K562 (cell line): ENCODE data around the gene SPATA2L. TPM values are rescaled to one million over a fixed set of nuclear protein-coding genes. Genes with fewer than 3 reads are reported as not detected.

ENCODE experiments used
- ATAC-seq: fragments of 200-7000 bp; cut with Tn5 transposase; 3 replicates; pipeline ENCODE4 v1.9.1; 2020; ENCODE audit warnings: moderate library complexity
- BruUV-seq: library from RNA; stranded (reverse); fragments of 400-500 nt; replicated peaks from 2 replicates; lab custom pipeline; 2021; lab: Mats Ljungman, UMichigan
- CTCF ChIA-PET: fragments of 300-600 bp; formaldehyde crosslinking; extraction: SDS; loops from one replicate; lab custom pipeline; 2021; ENCODE audit warnings: low intra/inter-chr PET ratio; lab: Yijun Ruan, JAX
- POLR2A ChIA-PET: fragments of 300-600, 350-650 bp; sonication (Branson Sonifier 250); formaldehyde crosslinking; extraction: SDS; loops from one replicate; lab custom pipeline; 2021; ENCODE audit warnings: antibody characterized with exemption, inconsistent platforms; lab: Yijun Ruan, JAX
- DNase-seq, 4 experiments: peaks; one replicate each; pipeline versions ENCODE4 v3.0.0 to v3.0.0-alpha.2; 2011 to 2018; ENCODE audit warnings: low spot score in 3 of 4, mixed read lengths in 3 of 4; ENCODE audit errors: extremely low read depth in 1 of 4
- FAIRE-seq: peaks from 2 replicates; lab custom pipeline; 2011; peaks lifted over from hg19 to GRCh38; lab: Jason Lieb, UNC
- H2AFZ ChIP-seq: 2 replicates; pipeline ENCODE4 v1.6.0; 2011; ENCODE audit warnings: low read depth, low read length, control low read depth, inconsistent platforms
- H3K27ac ChIP-seq: fragments of 200-600 bp; 3 replicates; pipeline ENCODE4 v1.8.0; 2011; ENCODE audit warnings: low read depth, mild to moderate bottlenecking, control low read depth, inconsistent platforms, low read length, moderate library complexity, mixed read lengths; ENCODE audit errors: extremely low read depth
- H3K27me3 ChIP-seq, 2 experiments: fragments of 300-600 bp in 1 of 2; 2 replicates in 1 of 2; 3 replicates in 1 of 2; pipeline versions ENCODE4 v1.6.0 to v1.8.0; 2011; ENCODE audit warnings: inconsistent platforms in 2 of 2, low read length in 2 of 2, mild to moderate bottlenecking in 1 of 2, mixed read lengths in 1 of 2, moderate library complexity in 1 of 2; ENCODE audit not compliant: control insufficient read depth in 2 of 2, insufficient read depth in 2 of 2
- H3K36me3 ChIP-seq: fragments of 300-600 bp; 3 replicates; pipeline ENCODE4 v1.8.0; 2011; ENCODE audit warnings: mild to moderate bottlenecking, low read length, inconsistent platforms; ENCODE audit not compliant: control insufficient read depth, insufficient read depth
- H3K4me1 ChIP-seq, 2 experiments: fragments of 200-600 bp in 1 of 2; replicated peaks in 1 of 2; 2 replicates in 1 of 2; 3 replicates in 1 of 2; pipeline versions ENCODE4 v1.5.1 to v1.8.0; 2011; ENCODE audit warnings: inconsistent platforms in 2 of 2, low read length in 2 of 2, mild to moderate bottlenecking in 1 of 2, mixed read lengths in 1 of 2, moderate library complexity in 1 of 2; ENCODE audit not compliant: control insufficient read depth in 2 of 2, insufficient read depth in 2 of 2
- H3K4me2 ChIP-seq: 2 replicates; pipeline ENCODE4 v1.6.1; 2011; ENCODE audit warnings: low read length, control low read depth, inconsistent platforms, mixed read lengths; ENCODE audit not compliant: insufficient read depth
- H3K4me3 ChIP-seq: fragments of 200-600 bp; sonication (generic), shearing (Covaris generic); 2 replicates; pipeline ENCODE4 v1.5.1; 2016; ENCODE audit warnings: control low read depth, inconsistent platforms
- H3K79me2 ChIP-seq: fragments of 200-600 bp; 3 replicates; pipeline ENCODE4 v1.8.0; 2011; ENCODE audit warnings: low read length, inconsistent platforms; ENCODE audit not compliant: control insufficient read depth, insufficient read depth
- H3K9ac ChIP-seq, 2 experiments: 2 replicates each; pipeline versions ENCODE4 v1.6.0 to v1.6.1; 2011; ENCODE audit warnings: low read depth in 2 of 2, low read length in 2 of 2, control low read depth in 1 of 2, inconsistent platforms in 1 of 2, mild to moderate bottlenecking in 1 of 2, mixed read lengths in 1 of 2; ENCODE audit not compliant: insufficient read depth in 1 of 2
- H3K9me1 ChIP-seq: one replicate; pipeline ENCODE4 v1.6.0; 2011; ENCODE audit warnings: inconsistent platforms, mild to moderate bottlenecking, low read length, moderate library complexity; ENCODE audit not compliant: control insufficient read depth, insufficient read depth
- H3K9me3 ChIP-seq: replicated peaks from 2 replicates; pipeline ENCODE4 v1.5.1; 2011; ENCODE audit warnings: low read depth, low read length, inconsistent platforms; ENCODE audit not compliant: control insufficient read depth, insufficient read depth
- H4K20me1 ChIP-seq: replicated peaks from 2 replicates; pipeline ENCODE4 v1.6.1; 2011; ENCODE audit warnings: low read length, inconsistent platforms, mixed read lengths; ENCODE audit not compliant: control insufficient read depth, insufficient read depth
- HINFP ChIP-seq: fragments of 450-650 bp; conservative IDR thresholded peaks from 2 replicates; pipeline ENCODE4 v1.6.1; 2016; ENCODE audit warnings: missing genetic modification characterization, low read depth, mild to moderate bottlenecking, control low read depth, missing compliant biosample characterization
- THAP12 ChIP-seq: fragments of 250-450 bp; sonication (Bioruptor Pico); IDR thresholded peaks from 2 replicates; pipeline ENCODE4 v1.9.0; 2021; ENCODE audit warnings: mild to moderate bottlenecking, inconsistent platforms
- ZNF717 ChIP-seq: fragments of 250-450 bp; sonication (Bioruptor Pico); IDR thresholded peaks from 2 replicates; pipeline ENCODE4 v1.5.0; 2021
- WGBS: fragments of 100-300 bp; shearing (Covaris generic); methylation state at CpG from one replicate; pipeline ENCODE4 v1.1.6; 2016; ENCODE audit warnings: low coverage, mixed read lengths; ENCODE audit not compliant: insufficient coverage; ENCODE audit errors: missing lambda C conversion rate; 5-methylcytosine and 5-hydroxymethylcytosine counted together
- in situ Hi-C: fragments of 300-500 bp; cut with MboI; formaldehyde crosslinking; loops from 4 replicates; pipeline ENCODE4 v1.15.0; 2018; ENCODE audit warnings: inconsistent platforms, mixed read lengths
- intact Hi-C: fragments of 100-400 bp; cut with micrococcal nuclease; formaldehyde crosslinking; loops from 2 replicates; pipeline ENCODE4 v1.14.2; 2022
- polyA plus RNA-seq, 8 experiments: library from polyadenylated mRNA; depleted of rRNA in 4 of 8; stranded (reverse) in 5 of 8; unstranded in 3 of 8; fragments of >200 nt; fragmentation: Nextera tagmentation in 2 of 8; fragmentation: Illumina TruSeq in 1 of 8; extraction: Ambion mirVana in 2 of 8; extraction: Trizol in 1 of 8; gene quantifications; 2 replicates each; pipeline versions ENCODE4 v1.2.1 to v1.2.3, GENCODE V29; 2011 to 2014; ENCODE audit warnings: inconsistent platforms in 1 of 8, missing spikeins in 1 of 8
- total RNA-seq, 7 experiments: library from RNA; depleted of rRNA in 6 of 7; stranded (reverse); fragments of >200 nt in 6 of 7; fragmentation: Illumina TruSeq in 2 of 7; extraction: Trizol in 2 of 7; gene quantifications; 2 replicates each; pipeline versions ENCODE4 v1.2.1 to v1.2.3, GENCODE V29; 2011 to 2021; ENCODE audit warnings: low replicate concordance in 1 of 7

Gene SPATA2L
- total and polyA plus RNA-seq, 9 of the 15 experiments (the other 6 are each of a cell fraction or from before 2014, with no cell fraction given) = 0.13 to 19.2 (median 4.8) TPM; not detected in 1

DNA sequence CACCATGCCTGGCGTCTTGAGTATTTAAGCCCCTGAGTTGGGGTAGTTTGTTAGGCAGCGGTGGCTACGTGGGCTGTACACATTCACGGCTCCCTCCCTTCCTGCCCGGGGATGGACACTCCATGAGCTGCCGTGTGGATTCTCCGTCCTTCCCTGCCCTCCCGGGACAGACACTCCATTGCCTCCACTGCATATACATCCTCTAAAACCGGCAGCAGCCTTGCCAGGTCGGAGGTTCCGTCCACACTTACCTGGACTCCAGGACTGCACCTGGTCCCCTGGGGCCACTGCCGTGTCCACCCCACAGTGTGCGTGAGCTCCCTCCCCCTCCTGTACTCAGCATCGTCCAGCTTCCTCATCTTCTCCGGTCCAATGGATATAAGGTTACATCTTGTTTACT lies 3.5 kb upstream of the SPATA2L start:
- Histone ChIP-seq H2AFZ (no peak overlapping the region), H3K9ac (no peak overlapping the region), H3K27me3 (no peaks in the 10 kb centered on the region), H3K9me3 (no peaks in the 10 kb centered on the region), H3K79me2 (peaks cover 9% of the 10 kb centered on the region), H3K36me3 (no peaks in the 10 kb centered on the region), H3K27ac (no peak overlapping the region), H3K4me2 (no peak overlapping the region), H3K4me3 (no peak overlapping the region), H3K4me1 (peaks cover 17 to 74% of the 10 kb centered on the region in 2 experiments), H3K9me1 (no peaks in the 10 kb centered on the region), H4K20me1 (peaks cover 4% of the 10 kb centered on the region; the same call in 1 of the 2 replicates)
- intact Hi-C loops (loop anchor here (5.0 kb wide), 1 partner anchor 47 kb away; no protein-coding TSS in a partner anchor), in situ Hi-C loops (no loop called here)
- ATAC-seq = no peak
- WGBS = 62% methylated on average over 15 of the region's 15 CpGs
- DNase-seq = no peak
- ChIA-PET POLR2A (interaction anchor here (0.7 to 4.5 kb wide), 5 partner anchors 13 to 208 kb away, joined by 3 to 45 read pairs (median 5); partner anchors contain the start of genes TCF25 and VPS9D1), CTCF (interaction anchor here (1.3 kb wide), 1 partner anchor 88 kb away, joined by 9 read pairs; no protein-coding TSS in a partner anchor)
- FAIRE-seq = no peak
- no peak for TF ChIP-seq ZNF717
- TF ChIP-seq HINFP (tag) = no peak
- no peak for TF ChIP-seq THAP12 (CRISPR knock-in tag)
- no TSS peak for BruUV-seq
